ENCODE results near the gene MNS1. TPM values are rescaled to one million over a fixed set of nuclear protein-coding genes. Genes with fewer than 3 reads are reported as not detected.

MNS1 gene
- total and polyA plus RNA-seq, 2 donors (not counting 1 experiment from before 2014, with no cell fraction given) = 1.8 to 3.9 TPM

DNA sequence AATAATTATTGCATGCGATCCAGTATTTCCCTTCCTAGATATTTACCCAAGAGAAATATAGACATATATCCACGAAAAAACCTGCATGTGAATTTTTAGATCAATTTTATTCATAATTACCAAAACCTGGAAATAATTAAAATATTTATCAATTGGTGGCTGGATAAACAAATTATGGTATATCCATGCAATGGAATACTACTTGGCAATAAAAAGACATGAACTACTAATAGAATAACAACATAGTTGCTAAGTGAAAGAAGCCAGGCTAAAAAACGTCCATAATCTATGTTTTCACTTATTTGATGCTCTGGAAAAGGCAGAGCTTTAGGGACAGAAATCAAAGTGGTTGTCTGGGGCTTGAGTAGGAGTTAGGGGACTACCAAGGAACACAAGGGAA is 79.0 kb downstream of the MNS1 start:
- Histone ChIP-seq H4K20me1 (ENCODE audit: control insufficient read depth, extremely low read depth, insufficient read depth, low read length) (no peaks in the 10 kb centered on the region), H3K36me3 (ENCODE audit: control insufficient read depth, insufficient read depth, low read length) (no peaks in the 10 kb centered on the region)

DNA sequence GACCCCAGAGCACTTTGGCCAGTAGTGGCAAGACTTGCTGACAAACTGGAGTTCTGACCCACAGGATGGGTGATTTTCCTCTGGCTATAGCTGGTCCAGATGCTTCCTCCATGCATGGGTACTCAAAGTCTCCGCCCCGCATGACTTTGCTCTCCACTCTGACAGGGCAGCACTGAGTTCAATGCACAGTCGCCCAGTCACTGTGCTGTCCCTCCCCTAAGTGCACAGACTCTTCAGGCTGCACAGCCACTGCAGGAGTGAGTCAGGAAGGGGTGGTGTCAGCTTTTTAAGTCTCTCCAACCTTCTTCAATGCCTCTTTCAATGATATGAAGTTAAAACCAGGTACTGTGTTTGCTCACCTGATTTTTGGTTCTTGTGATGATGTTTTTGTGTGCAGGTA is 81.9 kb downstream of the MNS1 start:
- DNase-seq (ENCODE audit: low read depth in 2 of 2) = no peak
- H3K27ac ChIP-seq (ENCODE audit: insufficient read depth, low read length) = no peak overlapping the region
- H3K4me3 ChIP-seq (replicated peaks in 1 of 4; ENCODE audit: control extremely low read depth in 1 of 4, insufficient read depth in 1 of 4, low read depth in 3 of 4, low read length in 4 of 4) = no peak overlapping the region
- no peaks in the 10 kb centered on the region for H3K27me3 ChIP-seq (ENCODE audit: control insufficient read depth, insufficient read depth, low read length)
- H4K20me1 ChIP-seq (ENCODE audit: control insufficient read depth, extremely low read depth, insufficient read depth, low read length) = no peaks in the 10 kb centered on the region
- TF ChIP-seq, protein P1, sequence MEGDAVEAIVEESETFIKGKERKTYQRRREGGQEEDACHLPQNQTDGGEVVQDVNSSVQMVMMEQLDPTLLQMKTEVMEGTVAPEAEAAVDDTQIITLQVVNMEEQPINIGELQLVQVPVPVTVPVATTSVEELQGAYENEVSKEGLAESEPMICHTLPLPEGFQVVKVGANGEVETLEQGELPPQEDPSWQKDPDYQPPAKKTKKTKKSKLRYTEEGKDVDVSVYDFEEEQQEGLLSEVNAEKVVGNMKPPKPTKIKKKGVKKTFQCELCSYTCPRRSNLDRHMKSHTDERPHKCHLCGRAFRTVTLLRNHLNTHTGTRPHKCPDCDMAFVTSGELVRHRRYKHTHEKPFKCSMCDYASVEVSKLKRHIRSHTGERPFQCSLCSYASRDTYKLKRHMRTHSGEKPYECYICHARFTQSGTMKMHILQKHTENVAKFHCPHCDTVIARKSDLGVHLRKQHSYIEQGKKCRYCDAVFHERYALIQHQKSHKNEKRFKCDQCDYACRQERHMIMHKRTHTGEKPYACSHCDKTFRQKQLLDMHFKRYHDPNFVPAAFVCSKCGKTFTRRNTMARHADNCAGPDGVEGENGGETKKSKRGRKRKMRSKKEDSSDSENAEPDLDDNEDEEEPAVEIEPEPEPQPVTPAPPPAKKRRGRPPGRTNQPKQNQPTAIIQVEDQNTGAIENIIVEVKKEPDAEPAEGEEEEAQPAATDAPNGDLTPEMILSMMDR (conservative IDR thresholded peaks at IDR 0.05 in 1 of 2, IDR thresholded peaks at IDR 0.05 in 1 of 2; ENCODE audit: low read depth in 1 of 2, low read length in 2 of 2) = no peak
- TF ChIP-seq EZH2 (IDR thresholded peaks at IDR 0.05; ENCODE audit: low read length, missing control alignments) = no peak
- no peaks in the 10 kb centered on the region for H3K4me1 ChIP-seq (ENCODE audit: control insufficient read depth, extremely low read depth, insufficient read depth, low read length)
- H2AFZ ChIP-seq (ENCODE audit: low read length) = no peak overlapping the region
- H3K36me3 ChIP-seq (ENCODE audit: control insufficient read depth, insufficient read depth, low read length) = no peaks in the 10 kb centered on the region
- H3K4me2 ChIP-seq (ENCODE audit: extremely low read depth, insufficient read depth, low read length) = no peak overlapping the region
- H3K79me2 ChIP-seq (ENCODE audit: control insufficient read depth, insufficient read depth, low read length) = no peaks in the 10 kb centered on the region
- no peak overlapping the region for H3K9ac ChIP-seq (ENCODE audit: insufficient read depth, low read length)
- H3K9me3 ChIP-seq (ENCODE audit: control insufficient read depth, insufficient read depth, low read depth, low read length) = no peaks in the 10 kb centered on the region

More for the DNA sequence above, 79.0 kb downstream of the MNS1 start:
- Histone ChIP-seq H3K4me1 (ENCODE audit: control insufficient read depth, extremely low read depth, insufficient read depth, low read length) (no peaks in the 10 kb centered on the region), H2AFZ (ENCODE audit: low read length) (no peak overlapping the region), H3K9ac (ENCODE audit: insufficient read depth, low read length) (no peak overlapping the region), H3K27me3 (ENCODE audit: control insufficient read depth, insufficient read depth, low read length) (no peaks in the 10 kb centered on the region), H3K4me2 (ENCODE audit: extremely low read depth, insufficient read depth, low read length) (no peak overlapping the region), H3K9me3 (ENCODE audit: control insufficient read depth, insufficient read depth, low read depth, low read length) (no peaks in the 10 kb centered on the region), H3K79me2 (ENCODE audit: control insufficient read depth, insufficient read depth, low read length) (no peaks in the 10 kb centered on the region), H3K27ac (ENCODE audit: insufficient read depth, low read length) (no peak overlapping the region), H3K4me3 (replicated peaks in 1 of 4; ENCODE audit: control extremely low read depth in 1 of 4, insufficient read depth in 1 of 4, low read depth in 3 of 4, low read length in 4 of 4) (no peak overlapping the region)
- no peak for DNase-seq (ENCODE audit: low read depth in 2 of 2)
- no peak for TF ChIP-seq EZH2 (IDR thresholded peaks at IDR 0.05; ENCODE audit: low read length, missing control alignments)
- TF ChIP-seq, protein P1 (conservative IDR thresholded peaks at IDR 0.05 in 1 of 2, IDR thresholded peaks at IDR 0.05 in 1 of 2; ENCODE audit: low read depth in 1 of 2, low read length in 2 of 2) = no peak

Other genes starting within 250 kb of the MNS1 start
- gene RFX7, start 221.3 kb downstream of the MNS1 start, total RNA-seq = 5.6 and 6.9 TPM in 2 replicates
- 5.4 and 5.7 TPM in 2 replicates for gene RFX7, start 221.3 kb downstream of the MNS1 start, polyA plus RNA-seq
- gene TEX9, start 99.7 kb downstream of the MNS1 start, total RNA-seq = 3.3 and 4.5 TPM in 2 replicates
- 1.3 and 2.2 TPM in 2 replicates for gene TEX9, start 99.7 kb downstream of the MNS1 start, polyA plus RNA-seq

Measured in fibroblast of lung (primary cell).